Measurements from ENCODE around the gene ABTB2. TPM values are rescaled to one million over a fixed set of nuclear protein-coding genes. Genes with fewer than 3 reads are reported as not detected.

ABTB2 gene
- total and polyA plus RNA-seq, 2 experiments from 2014 or later: 2.6 to 12.1 TPM

DNA sequence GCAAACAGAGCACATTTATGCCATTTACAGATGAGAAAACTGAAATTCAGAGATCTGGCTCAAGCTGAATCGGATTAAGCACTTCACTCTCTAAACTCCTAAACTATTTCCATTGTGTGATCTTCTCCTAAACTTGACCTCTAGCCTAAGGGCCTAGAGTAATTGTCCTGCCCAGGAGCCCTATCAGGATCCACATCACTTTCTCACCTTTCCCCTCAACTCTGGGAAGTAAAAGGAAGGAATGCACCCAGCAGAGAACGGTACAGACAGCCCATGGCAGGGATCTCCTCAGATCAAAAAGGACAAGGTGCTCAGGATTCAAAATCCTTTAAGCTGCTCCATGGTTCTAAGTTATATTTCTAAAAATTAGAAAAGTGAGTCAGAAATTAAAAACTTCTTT, 102.7 kb downstream of the ABTB2 start (continued):
- TF ChIP-seq ZNF114 (CRISPR knock-in tag; IDR thresholded peaks at IDR 0.05) (no peak), ETS1 (IDR thresholded peaks at IDR 0.05) (no peak)
- TF ChIP-seq, protein P1, sequence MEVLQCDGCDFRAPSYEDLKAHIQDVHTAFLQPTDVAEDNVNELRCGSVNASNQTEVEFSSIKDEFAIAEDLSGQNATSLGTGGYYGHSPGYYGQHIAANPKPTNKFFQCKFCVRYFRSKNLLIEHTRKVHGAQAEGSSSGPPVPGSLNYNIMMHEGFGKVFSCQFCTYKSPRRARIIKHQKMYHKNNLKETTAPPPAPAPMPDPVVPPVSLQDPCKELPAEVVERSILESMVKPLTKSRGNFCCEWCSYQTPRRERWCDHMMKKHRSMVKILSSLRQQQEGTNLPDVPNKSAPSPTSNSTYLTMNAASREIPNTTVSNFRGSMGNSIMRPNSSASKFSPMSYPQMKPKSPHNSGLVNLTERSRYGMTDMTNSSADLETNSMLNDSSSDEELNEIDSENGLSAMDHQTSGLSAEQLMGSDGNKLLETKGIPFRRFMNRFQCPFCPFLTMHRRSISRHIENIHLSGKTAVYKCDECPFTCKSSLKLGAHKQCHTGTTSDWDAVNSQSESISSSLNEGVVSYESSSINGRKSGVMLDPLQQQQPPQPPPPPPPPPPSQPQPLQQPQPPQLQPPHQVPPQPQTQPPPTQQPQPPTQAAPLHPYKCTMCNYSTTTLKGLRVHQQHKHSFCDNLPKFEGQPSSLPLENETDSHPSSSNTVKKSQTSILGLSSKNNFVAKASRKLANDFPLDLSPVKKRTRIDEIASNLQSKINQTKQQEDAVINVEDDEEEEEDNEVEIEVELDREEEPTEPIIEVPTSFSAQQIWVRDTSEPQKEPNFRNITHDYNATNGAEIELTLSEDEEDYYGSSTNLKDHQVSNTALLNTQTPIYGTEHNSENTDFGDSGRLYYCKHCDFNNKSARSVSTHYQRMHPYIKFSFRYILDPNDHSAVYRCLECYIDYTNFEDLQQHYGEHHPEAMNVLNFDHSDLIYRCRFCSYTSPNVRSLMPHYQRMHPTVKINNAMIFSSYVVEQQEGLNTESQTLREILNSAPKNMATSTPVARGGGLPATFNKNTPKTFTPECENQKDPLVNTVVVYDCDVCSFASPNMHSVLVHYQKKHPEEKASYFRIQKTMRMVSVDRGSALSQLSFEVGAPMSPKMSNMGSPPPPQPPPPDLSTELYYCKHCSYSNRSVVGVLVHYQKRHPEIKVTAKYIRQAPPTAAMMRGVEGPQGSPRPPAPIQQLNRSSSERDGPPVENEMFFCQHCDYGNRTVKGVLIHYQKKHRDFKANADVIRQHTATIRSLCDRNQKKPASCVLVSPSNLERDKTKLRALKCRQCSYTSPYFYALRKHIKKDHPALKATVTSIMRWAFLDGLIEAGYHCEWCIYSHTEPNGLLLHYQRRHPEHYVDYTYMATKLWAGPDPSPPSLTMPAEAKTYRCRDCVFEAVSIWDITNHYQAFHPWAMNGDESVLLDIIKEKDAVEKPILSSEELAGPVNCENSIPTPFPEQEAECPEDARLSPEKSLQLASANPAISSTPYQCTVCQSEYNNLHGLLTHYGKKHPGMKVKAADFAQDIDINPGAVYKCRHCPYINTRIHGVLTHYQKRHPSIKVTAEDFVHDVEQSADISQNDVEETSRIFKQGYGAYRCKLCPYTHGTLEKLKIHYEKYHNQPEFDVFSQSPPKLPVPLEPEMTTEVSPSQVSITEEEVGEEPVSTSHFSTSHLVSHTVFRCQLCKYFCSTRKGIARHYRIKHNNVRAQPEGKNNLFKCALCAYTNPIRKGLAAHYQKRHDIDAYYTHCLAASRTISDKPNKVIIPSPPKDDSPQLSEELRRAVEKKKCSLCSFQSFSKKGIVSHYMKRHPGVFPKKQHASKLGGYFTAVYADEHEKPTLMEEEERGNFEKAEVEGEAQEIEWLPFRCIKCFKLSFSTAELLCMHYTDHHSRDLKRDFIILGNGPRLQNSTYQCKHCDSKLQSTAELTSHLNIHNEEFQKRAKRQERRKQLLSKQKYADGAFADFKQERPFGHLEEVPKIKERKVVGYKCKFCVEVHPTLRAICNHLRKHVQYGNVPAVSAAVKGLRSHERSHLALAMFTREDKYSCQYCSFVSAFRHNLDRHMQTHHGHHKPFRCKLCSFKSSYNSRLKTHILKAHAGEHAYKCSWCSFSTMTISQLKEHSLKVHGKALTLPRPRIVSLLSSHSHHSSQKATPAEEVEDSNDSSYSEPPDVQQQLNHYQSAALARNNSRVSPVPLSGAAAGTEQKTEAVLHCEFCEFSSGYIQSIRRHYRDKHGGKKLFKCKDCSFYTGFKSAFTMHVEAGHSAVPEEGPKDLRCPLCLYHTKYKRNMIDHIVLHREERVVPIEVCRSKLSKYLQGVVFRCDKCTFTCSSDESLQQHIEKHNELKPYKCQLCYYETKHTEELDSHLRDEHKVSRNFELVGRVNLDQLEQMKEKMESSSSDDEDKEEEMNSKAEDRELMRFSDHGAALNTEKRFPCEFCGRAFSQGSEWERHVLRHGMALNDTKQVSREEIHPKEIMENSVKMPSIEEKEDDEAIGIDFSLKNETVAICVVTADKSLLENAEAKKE (CRISPR knock-in tag; IDR thresholded peaks at IDR 0.05): no peak

DNA sequence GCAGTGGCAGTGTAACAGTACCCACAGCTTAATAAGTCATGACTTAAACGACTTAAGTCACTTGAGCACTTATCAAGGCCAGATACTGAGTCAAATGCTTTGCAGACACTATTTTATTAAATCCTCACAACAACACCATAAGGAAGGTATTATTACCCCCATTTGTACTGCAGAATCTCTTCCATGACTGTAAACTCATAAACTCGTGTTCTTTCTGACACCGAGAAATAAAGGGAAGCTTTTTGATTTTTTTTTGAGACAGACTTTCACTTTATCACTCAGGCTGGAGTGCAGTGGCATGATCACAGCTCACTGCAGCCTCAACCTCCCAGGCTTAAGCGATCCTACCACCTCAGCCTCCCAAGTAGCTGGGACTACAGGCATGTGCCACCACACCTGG, 103.8 kb downstream of the ABTB2 start:
- no peaks in the 10 kb centered on the region for H3K9me3 Mint-ChIP-seq
- H3K27me3 ChIP-seq (ENCODE audit: insufficient read depth): no peaks in the 10 kb centered on the region
- no peak overlapping the region for H3K4me3 Mint-ChIP-seq
- ATAC-seq (no peak), DNase-seq (ENCODE audit: low spot score) (no peak)
- no peak overlapping the region for H3K4me2 ChIP-seq
- H3K27ac ChIP-seq (ENCODE audit: low read depth): no peak overlapping the region; the same call in 1 of the 2 replicates
- TF ChIP-seq NANOG (IDR thresholded peaks at IDR 0.05; ENCODE audit: borderline replicate concordance): no peak
- peaks cover 6% of the 10 kb centered on the region; the same call in 1 of the 2 replicates for H4K20me1 ChIP-seq (replicated peaks; ENCODE audit: insufficient read depth)
- no peaks in the 10 kb centered on the region; the same call in 1 of the 2 replicates for H3K9me2 ChIP-seq (ENCODE audit: insufficient read depth)
- H3K4me3 ChIP-seq: no peak overlapping the region
- H3K4me1 ChIP-seq (ENCODE audit: insufficient read depth): peaks cover 8% of the 10 kb centered on the region; the same call in 1 of the 2 replicates
- H2AFZ ChIP-seq: no peak overlapping the region
- H3K4me1 Mint-ChIP-seq: peaks cover 19% of the 10 kb centered on the region
- no peaks in the 10 kb centered on the region for H3K36me3 ChIP-seq (ENCODE audit: insufficient read depth)
- H3K36me3 Mint-ChIP-seq (ENCODE audit: low read depth): no peaks in the 10 kb centered on the region
- H3K27ac Mint-ChIP-seq: no peak overlapping the region
- H3K79me2 ChIP-seq (replicated peaks; ENCODE audit: insufficient read depth): peaks cover 9% of the 10 kb centered on the region
- H3F3A ChIP-seq (replicated peaks; ENCODE audit: low read depth): no peaks in the 10 kb centered on the region
- H3K27me3 Mint-ChIP-seq (ENCODE audit: insufficient read depth, low read depth, poor library complexity): peaks cover 4% of the 10 kb centered on the region

Measured in GM23338 (cell line).